ENCODE results near the gene MAP3K9. TPM values are rescaled to one million over a fixed set of nuclear protein-coding genes. Genes with fewer than 3 reads are reported as not detected.

Gene MAP3K9
- total RNA-seq, 1 donor from 2014 or later: 0.96 TPM

DNA sequence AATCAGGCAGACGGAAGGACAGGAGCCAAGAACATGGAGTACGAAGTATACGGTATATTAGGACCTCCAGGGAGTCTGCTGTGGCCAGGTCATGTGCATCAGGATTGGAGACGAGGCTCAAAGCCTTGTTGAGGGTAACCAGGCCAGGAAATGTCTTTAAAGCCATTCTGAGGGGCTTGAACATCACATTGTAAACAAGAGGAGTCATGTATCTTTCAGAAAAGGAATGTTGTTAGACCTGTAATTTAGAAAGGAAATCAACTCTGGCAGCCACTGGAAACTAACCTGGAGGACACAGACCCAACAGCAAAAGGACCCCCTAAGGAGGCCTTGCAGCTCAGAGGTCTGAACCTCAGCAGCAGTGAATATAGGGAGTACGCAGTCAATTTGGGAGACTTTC lies 7.5 kb downstream of the MAP3K9 start:
- Histone ChIP-seq H3K36me3 (no peaks in the 10 kb centered on the region), H3K4me1 (no peaks in the 10 kb centered on the region), H3K27ac (no peak overlapping the region), H3K27me3 (no peaks in the 10 kb centered on the region), H3K9me3 (no peaks in the 10 kb centered on the region), H3K4me3 (no peak overlapping the region)
- TF ChIP-seq, protein P1, sequence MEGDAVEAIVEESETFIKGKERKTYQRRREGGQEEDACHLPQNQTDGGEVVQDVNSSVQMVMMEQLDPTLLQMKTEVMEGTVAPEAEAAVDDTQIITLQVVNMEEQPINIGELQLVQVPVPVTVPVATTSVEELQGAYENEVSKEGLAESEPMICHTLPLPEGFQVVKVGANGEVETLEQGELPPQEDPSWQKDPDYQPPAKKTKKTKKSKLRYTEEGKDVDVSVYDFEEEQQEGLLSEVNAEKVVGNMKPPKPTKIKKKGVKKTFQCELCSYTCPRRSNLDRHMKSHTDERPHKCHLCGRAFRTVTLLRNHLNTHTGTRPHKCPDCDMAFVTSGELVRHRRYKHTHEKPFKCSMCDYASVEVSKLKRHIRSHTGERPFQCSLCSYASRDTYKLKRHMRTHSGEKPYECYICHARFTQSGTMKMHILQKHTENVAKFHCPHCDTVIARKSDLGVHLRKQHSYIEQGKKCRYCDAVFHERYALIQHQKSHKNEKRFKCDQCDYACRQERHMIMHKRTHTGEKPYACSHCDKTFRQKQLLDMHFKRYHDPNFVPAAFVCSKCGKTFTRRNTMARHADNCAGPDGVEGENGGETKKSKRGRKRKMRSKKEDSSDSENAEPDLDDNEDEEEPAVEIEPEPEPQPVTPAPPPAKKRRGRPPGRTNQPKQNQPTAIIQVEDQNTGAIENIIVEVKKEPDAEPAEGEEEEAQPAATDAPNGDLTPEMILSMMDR (IDR thresholded peaks at IDR 0.05): no peak
- DNase-seq (ENCODE audit: low spot score in 2 of 2): no peak
- intact Hi-C loops (cut with DNase I): no loop called here

DNA sequence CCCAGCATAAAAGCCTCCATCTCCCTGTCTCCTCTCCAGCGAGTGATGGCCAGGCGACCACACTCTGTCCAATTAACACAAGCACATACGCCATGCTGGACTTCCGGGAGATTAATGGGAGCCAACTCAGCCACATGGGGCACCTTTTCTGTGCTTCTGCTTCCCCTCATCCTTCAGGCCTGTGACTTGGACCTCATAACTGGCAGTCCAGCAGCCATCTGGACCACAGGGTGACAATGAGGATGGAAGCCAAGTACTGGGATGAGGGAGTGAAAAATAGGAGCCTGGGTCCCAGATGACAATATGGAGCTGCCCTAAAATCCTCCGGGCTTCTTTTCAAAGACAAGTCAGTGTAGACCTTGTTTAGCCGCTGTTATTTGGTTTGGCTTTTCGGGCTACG lies 12.8 kb downstream of the MAP3K9 start:
- Histone ChIP-seq H3K4me3 (no peak overlapping the region), H3K36me3 (no peaks in the 10 kb centered on the region), H3K4me1 (no peaks in the 10 kb centered on the region), H3K9me3 (no peaks in the 10 kb centered on the region), H3K27ac (no peak overlapping the region), H3K27me3 (no peaks in the 10 kb centered on the region)
- intact Hi-C loops (cut with DNase I): no loop called here
- no peak for DNase-seq (ENCODE audit: low spot score in 2 of 2)
- TF ChIP-seq, protein P1 (IDR thresholded peaks at IDR 0.05): no peak

DNA sequence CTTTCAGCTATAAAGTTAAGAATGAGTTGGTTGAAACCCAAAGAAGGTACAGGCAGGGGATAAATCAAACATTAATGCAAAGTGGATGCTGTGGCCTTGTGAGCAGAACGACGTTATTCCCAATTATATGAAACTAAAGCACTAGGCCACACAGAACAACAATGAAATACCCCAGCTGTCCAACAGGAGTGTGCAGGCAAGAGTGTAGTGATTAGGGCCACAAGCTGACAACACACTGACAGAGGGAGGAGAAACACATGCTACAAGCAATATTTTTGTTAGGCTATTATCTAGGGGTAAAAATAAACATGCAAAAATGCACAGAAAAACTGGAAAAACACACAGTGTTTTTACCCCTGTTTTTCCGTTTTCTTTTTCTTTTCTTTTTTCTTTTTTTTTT lies 15.0 kb downstream of the MAP3K9 start:
- Histone ChIP-seq H3K9me3 (no peaks in the 10 kb centered on the region), H3K4me3 (no peak overlapping the region), H3K4me1 (no peaks in the 10 kb centered on the region), H3K27me3 (no peaks in the 10 kb centered on the region), H3K27ac (no peak overlapping the region), H3K36me3 (no peaks in the 10 kb centered on the region)
- intact Hi-C loops (cut with DNase I): no loop called here
- TF ChIP-seq, protein P1 (IDR thresholded peaks at IDR 0.05): no peak
- DNase-seq (ENCODE audit: low spot score in 2 of 2): no peak

DNA sequence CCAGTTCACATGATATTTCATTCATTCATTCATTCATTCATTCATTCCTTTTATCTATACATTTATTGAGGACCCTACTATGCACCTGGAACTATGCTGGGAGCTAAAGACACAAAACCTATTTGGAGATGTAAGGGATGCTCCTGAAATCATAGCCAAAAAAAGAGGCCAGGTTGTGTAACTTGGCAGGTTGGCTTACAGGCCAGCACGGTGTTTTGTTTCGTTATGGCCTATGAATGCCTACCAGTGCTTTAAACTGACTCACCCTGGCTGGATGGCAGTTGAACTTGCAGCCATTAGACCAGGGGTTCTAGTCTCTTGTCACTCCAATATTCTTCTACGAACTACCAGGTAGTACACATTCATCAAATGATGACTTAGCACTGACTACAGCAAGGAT lies 15.7 kb downstream of the MAP3K9 start:
- Histone ChIP-seq H3K9me3 (no peaks in the 10 kb centered on the region), H3K4me1 (no peaks in the 10 kb centered on the region), H3K36me3 (no peaks in the 10 kb centered on the region), H3K4me3 (no peak overlapping the region), H3K27me3 (no peaks in the 10 kb centered on the region), H3K27ac (no peak overlapping the region)
- no peak for DNase-seq (ENCODE audit: low spot score in 2 of 2)
- intact Hi-C loops (cut with DNase I): no loop called here
- TF ChIP-seq, protein P1 (IDR thresholded peaks at IDR 0.05): no peak

DNA sequence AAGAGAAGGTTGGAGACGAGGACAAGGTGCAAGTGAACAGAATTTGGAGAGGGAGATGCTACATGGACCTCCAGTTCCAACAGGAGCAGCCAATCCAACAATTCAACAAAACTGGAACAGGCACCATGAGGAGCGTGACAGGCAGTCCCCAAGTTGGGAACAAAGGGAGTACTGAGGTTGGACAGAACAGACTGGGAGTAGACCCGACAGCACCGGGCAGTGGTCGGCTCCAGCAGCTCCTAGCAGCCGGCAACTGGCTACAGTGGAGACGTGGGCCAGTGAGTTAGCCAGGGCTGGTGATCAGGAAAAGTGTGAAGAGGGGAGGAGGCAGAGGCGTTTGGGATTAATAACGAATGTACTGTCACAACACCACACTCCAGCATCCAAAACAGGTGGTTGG lies 16.4 kb downstream of the MAP3K9 start:
- Histone ChIP-seq H3K27me3 (no peaks in the 10 kb centered on the region), H3K9me3 (no peaks in the 10 kb centered on the region), H3K4me1 (no peaks in the 10 kb centered on the region), H3K36me3 (no peaks in the 10 kb centered on the region), H3K4me3 (no peak overlapping the region), H3K27ac (no peak overlapping the region)
- TF ChIP-seq, protein P1 (IDR thresholded peaks at IDR 0.05): no peak
- DNase-seq (ENCODE audit: low spot score in 2 of 2): no peak
- intact Hi-C loops (cut with DNase I): no loop called here

DNA sequence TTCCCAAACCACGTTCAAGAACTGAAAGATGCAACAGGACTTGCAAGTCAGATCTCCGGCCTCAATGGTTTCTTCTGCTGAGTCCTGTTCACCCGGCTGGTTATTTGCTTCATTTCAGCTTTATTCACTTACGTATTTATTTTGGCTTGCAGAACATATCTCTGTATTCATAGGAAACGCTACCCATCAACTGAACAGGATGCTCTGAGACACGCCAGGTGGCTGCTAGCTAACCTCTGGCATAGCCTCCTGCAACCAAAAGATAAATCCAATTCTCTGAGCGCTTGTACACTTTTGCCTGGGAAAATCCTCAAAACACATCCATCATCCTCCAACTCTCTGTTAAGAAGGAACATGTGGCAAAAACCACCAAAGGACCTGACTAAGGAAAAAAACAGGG lies 17.3 kb downstream of the MAP3K9 start:
- intact Hi-C loops (cut with DNase I): no loop called here
- Histone ChIP-seq H3K27ac (no peak overlapping the region), H3K9me3 (no peaks in the 10 kb centered on the region), H3K4me3 (no peak overlapping the region), H3K27me3 (no peaks in the 10 kb centered on the region), H3K36me3 (no peaks in the 10 kb centered on the region), H3K4me1 (no peaks in the 10 kb centered on the region)
- DNase-seq (ENCODE audit: low spot score in 2 of 2): no peak
- TF ChIP-seq, protein P1 (IDR thresholded peaks at IDR 0.05): no peak

All from ascending aorta (tissue), 2 donors.